ENCODE results near the gene PHACTR3.

Gene PHACTR3

DNA sequence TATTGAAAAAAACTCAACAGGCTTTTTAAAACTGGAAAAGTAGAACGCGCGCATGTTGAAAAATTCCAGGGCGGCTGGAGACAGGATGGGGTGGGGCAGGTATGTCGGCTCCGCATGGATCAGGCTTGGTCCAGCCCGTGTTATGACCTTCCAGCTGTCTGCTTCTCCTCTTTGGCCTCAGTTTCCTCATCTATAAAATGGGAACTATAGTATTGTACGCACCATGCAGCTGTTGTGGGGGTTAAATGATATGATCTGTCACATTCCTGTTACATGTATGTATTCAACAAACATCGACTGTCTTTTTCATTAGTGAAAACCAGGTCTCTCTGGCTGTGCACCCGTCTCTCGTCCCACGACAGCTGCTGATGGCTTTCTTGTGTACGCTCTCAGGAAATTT is 18.8 kb downstream of the PHACTR3 start:
- no peak for DNase-seq

DNA sequence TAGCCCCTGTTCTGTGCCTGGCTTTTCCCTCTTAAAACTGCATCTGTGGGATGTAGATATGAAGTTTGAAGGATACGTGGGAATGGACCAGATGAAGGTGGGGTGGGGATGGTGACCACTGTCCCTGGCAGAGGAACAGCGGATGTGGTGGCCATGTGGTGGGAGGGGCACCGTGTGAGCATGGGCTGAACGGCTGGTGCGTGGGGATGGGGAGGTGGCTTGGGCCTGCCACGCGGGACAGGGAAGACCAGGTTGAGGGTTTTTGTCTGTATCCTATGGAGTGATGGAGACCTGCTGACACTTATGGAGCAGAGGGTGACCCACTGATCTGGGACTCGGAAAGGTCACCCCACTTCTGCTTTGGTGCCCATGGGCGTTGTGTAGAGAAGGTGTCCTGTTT is 19.2 kb downstream of the PHACTR3 start:
- no peak for DNase-seq

DNA sequence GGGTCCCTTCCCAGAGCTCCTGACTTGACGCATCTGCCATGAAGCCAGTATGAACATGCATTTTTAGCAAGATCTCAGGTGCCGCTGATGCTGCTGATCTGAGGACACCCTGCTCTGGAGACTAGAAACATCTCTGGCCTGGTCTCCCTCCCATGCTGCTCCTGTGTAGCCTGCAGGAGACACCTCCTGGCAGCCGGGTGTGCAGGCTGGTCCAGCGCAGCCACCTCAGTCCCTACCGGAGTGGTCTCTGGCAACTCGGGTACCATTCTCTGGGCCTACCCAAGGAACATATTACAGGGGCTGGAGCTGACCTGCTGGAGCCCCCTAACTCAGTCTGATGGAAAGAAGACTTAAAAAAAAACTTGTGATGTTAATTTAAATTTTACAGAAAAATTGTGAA is 20.1 kb downstream of the PHACTR3 start:
- DNase-seq, result no peak

GRCh38 chr20:59625214-59625922 is 21.0 kb downstream of the PHACTR3 start:
- DNase-seq, result no peak

- DNase-seq, result no peak
Observed at GRCh38 chr20:59627298-59627697, 23.0 kb downstream of the PHACTR3 start.

DNA sequence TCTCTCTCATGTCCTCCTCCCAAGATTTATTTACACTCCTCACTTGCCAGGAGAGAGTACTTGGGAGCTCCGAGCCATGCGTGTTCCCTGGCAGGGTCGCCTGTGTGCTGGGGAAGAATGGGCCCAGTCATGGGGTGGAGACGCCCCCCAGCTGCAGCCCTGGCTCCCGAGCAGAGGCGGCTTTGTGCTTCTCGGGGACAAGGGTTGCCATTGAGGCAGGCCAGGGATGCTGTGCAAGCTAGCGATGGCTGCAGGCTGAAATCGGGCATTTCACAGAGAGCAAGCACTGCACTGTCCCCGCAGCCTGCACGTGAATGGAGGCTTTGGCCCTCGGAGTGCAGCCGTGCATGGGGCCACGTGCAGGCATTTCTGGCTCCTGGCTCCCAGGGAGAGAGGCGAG is 23.8 kb downstream of the PHACTR3 start:
- DNase-seq, result no peak

DNA sequence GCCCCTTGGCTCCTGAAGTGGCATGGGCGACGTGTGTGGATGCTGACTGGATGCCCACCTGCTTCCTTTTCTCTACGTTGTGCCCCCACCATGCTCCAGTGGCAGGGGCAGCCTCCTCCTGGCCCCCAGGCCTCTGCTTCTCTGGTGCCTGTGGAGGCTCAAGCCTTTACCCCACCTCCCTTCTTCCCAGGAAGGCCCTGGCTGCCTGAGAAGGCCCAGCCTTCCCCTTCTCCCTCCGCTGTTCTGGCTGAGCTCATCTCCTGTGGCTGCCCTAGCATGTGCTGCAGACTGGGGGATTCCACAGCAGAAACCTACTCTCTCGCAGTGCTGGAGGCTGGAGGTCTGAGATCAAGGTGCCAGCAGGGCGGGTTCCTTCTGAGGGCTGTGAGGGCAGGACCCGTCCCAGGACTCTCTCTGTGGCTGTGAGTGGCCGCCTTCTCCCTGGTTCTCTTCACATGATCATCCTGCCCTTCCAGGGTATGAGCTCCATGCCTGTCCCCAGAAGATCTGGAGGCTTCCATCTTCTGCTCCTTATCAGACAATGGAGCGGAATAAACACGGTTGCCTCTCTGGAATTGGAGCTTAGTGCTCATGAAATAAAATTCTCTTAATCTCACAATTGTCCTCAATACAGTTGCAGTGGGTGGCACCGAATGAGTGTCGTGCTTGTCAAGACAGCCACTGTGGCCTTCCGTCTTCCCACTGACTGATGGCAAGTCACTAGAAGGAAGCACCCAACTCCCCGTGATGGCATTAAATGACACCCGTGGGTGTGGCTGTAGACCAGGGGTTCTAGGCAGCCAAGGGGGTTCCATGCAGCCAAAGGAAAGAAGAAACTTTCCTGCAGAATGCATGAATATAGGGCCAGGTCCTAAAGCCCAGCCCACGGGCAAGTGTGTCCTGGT is 25.1 kb downstream of the PHACTR3 start:
- DNase-seq, result no peak

- DNase-seq, result no peak
Observed at GRCh38 chr20:59630526-59630925, 26.2 kb downstream of the PHACTR3 start.

GRCh38 chr20:59631751-59632540 is 27.6 kb downstream of the PHACTR3 start:
- DNase-seq, result no peak

DNA sequence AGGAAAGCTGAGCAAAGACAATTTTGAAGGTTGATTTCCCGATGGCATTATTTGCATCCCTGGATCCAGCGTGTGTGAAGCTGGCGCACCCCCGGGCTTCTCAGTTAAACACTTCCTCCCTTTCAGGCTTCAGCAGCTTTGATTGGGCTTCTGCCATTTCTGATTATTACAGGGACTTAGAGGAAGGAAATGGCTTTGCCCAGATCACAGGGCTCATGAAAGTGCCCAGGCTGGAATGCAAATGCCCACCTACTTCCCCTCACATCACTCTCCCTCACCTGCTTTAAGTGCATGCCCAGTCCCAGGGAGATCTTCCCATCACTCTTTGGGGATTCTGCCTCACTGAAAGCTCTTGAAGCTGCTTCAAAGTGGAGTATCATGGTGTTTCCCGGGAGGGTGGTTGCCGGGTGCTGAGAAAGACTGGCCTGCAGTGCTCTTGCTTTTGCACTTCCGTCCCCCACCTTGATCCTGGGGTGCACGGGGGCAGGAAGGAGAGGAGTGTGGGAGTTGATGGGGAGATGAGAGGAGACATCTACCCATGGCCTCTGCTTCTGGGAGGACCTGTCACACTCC is 28.3 kb downstream of the PHACTR3 start:
- DNase-seq, result no peak

GRCh38 chr20:59633656-59634251 is 29.4 kb downstream of the PHACTR3 start:
- no peak for DNase-seq

- no peak for DNase-seq
Observed at GRCh38 chr20:59634435-59635005, 30.2 kb downstream of the PHACTR3 start.

DNA sequence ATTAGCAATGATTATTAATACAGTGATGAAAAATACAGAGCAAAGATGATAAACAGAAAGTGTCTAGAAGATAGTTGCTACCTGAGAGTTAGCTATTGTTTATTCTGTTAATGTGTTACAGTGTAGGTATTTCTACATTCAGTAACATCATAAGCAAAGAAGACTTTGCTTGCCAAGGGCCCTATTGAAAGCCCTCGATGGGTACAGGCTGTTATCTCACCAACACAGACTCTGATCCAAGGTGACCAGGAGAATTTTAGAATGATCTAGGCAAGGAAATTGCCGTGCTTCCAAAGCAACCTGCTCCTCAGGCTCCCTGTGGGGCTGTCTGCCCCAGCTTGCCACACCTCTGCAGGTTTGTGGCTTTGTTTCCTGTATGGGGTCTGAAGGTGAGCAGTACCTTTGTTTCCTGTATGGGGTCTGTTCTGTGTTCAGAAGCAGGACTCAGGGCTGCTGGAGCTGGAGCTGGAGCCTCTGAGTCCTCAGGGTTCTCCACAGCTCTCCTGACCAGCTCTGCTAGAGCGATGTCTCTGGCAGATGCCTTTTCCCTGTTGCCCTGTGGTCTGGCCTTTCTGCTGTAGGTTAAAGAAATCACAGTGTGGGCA is 32.5 kb downstream of the PHACTR3 start:
- no peak for DNase-seq

- DNase-seq, result no peak
Observed at GRCh38 chr20:59640267-59640666, 35.9 kb downstream of the PHACTR3 start.

DNA sequence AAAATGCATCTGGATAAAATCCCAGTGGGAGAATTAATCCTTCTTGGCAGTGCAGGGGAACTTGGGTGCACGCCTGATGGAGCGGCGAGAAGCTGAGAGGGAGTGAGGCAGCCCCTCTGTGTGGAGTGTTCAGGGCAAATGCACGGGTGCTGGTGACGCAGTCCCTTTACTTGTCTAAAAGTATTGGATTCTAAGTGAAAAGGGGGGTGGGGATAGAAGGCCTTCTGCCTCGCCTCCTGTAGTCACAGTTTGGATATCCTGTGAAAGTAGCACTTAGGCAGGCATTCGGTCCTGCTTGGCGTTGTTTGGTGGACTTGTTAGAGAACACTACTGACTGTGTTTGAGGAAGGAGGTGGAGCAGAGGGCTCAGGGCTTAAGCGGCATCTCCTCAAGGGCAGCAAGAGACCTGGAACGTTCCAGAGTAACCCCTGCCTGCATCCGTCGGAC is 39.3 kb downstream of the PHACTR3 start:
- no peak for DNase-seq

GRCh38 chr20:59644371-59644939 is 40.1 kb downstream of the PHACTR3 start:
- no peak for DNase-seq

GRCh38 chr20:59645271-59645670 is 40.9 kb downstream of the PHACTR3 start:
- DNase-seq, result no peak

GRCh38 chr20:59645761-59646171 is 41.4 kb downstream of the PHACTR3 start:
- no peak for DNase-seq

DNA sequence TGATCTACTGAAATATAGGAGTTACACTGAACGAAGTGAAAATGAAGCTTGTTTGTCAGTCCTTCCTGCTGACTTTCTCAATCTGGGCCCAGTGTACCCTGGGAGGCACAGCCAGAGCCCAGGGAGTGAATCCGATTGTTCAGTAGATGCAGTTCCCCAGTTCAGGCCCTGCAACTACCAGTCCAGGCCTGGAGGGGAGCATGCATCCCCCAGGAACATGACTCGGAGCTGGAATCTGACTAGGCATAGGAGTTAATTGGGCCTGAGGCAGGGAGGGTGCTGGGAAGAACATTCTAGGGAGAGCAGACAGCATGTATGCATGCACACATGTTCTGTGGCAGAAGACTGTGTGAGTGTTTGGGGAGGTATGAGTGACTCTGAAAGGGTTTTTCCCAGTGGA is 42.1 kb downstream of the PHACTR3 start:
- no peak for DNase-seq

- no peak for DNase-seq
Observed at GRCh38 chr20:59647271-59647670, 42.9 kb downstream of the PHACTR3 start.

GRCh38 chr20:59648466-59649070 is 44.2 kb downstream of the PHACTR3 start:
- no peak for DNase-seq
